Mucosa of rectum (tissue), 2 donors: ENCODE results near the gene MACROD2.

Experiments
- H3K27ac ChIP-seq, 2 donors: one replicate each; pipeline ENCODE4 v1.7.0; 2013; ENCODE audit warnings: inconsistent platforms in 2 of 2, low read depth in 2 of 2, low read length in 2 of 2
- H3K27me3 ChIP-seq, 2 donors: one replicate each; pipeline ENCODE4 v1.7.0; 2013; ENCODE audit warnings: low read length in 2 of 2; ENCODE audit not compliant: control insufficient read depth in 2 of 2, insufficient read depth in 2 of 2
- H3K36me3 ChIP-seq, 2 donors: one replicate each; pipeline ENCODE4 v1.7.0; 2013; ENCODE audit warnings: low read length in 2 of 2; ENCODE audit not compliant: control insufficient read depth in 2 of 2, insufficient read depth in 2 of 2
- H3K4me1 ChIP-seq, 2 donors: one replicate each; pipeline ENCODE4 v1.7.0; 2013; ENCODE audit warnings: low read length in 2 of 2, mild to moderate bottlenecking in 1 of 2; ENCODE audit not compliant: control insufficient read depth in 2 of 2, insufficient read depth in 2 of 2
- H3K4me3 ChIP-seq, 2 donors: one replicate each; pipeline ENCODE4 v1.7.0; 2013; ENCODE audit warnings: low read length in 2 of 2
- H3K9ac ChIP-seq, 2 donors: one replicate each; pipeline ENCODE4 v1.7.0; 2013; ENCODE audit warnings: low read length in 2 of 2, low read depth in 1 of 2, mild to moderate bottlenecking in 1 of 2
- H3K9me3 ChIP-seq, 2 donors: one replicate each; pipeline ENCODE4 v1.7.0; 2013; ENCODE audit warnings: low read length in 2 of 2; ENCODE audit not compliant: control insufficient read depth in 2 of 2
- donor health status: healthy.
- donor health status: Normal muscosa, but diverticular disease.

The MACROD2 gene

DNA sequence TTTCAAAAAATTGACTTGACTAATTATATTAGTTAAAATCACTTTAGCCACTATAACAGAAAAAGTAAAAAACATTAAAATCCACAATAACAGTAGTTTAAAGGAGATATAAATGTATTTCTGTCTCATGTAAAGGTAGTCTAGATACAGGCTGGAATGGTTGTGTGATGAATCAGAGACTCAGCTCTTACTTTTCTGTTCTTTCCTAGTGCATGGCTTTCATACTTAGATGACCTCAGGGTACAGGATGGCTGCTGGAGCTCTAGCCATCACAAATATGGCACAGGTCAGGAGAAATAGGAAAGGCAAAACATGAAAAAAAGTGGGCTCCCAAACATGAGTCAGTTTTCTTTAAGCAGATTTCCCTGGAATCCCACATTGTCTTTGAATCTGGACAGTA lies 499.8 kb downstream of the MACROD2 start:
- H3K9me3 ChIP-seq: no peaks in the 10 kb centered on the region
- no peaks in the 10 kb centered on the region for H3K36me3 ChIP-seq
- H3K27me3 ChIP-seq: no peaks in the 10 kb centered on the region
- no peaks in the 10 kb centered on the region for H3K4me1 ChIP-seq
- no peak overlapping the region for H3K4me3 ChIP-seq
- H3K9ac ChIP-seq: no peak overlapping the region
- H3K27ac ChIP-seq: no peak overlapping the region

DNA sequence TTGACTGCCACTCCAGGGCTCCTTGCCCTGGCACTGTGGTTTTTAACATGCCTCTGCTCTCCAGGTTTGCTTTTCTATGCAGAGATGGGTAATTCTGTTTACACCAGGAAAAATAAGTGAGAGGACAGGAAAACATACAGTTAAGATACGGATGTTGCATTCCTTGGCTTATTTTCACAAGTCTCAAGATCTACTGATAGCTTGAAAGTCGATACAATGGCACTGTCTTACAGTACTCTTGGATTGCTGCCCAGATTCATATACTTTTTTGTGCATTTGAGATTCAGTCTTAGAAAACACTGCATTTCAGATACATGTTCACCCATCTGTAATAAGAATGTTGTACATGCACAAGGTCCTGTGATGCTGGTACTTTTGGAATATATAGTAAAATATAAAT lies 501.7 kb downstream of the MACROD2 start:
- no peaks in the 10 kb centered on the region for H3K9me3 ChIP-seq
- H3K9ac ChIP-seq: no peak overlapping the region
- no peak overlapping the region for H3K4me3 ChIP-seq
- no peaks in the 10 kb centered on the region for H3K27me3 ChIP-seq
- no peaks in the 10 kb centered on the region for H3K36me3 ChIP-seq
- H3K27ac ChIP-seq: no peak overlapping the region
- H3K4me1 ChIP-seq: no peaks in the 10 kb centered on the region

DNA sequence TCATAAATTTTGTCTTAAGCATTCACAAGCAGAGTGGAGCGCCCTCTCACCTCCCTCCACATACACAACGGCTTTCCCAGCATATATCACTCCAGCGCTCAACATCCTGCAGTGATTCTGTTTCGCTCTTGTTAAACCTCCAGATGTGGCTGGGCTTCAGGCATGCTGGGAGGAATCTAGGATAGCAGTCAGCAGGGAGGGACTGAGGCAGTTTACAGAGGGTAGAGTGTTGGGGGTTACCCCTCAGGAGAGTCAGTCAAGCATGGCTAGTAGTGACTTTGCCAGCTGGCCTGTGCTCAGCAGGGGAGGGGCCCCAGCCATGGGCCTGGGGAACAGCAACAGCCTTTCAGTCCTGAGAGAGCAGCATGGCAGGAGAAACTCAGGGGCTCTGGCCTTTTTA lies 503.5 kb downstream of the MACROD2 start:
- no peaks in the 10 kb centered on the region for H3K27me3 ChIP-seq
- no peaks in the 10 kb centered on the region for H3K36me3 ChIP-seq
- no peak overlapping the region for H3K27ac ChIP-seq
- no peaks in the 10 kb centered on the region for H3K4me1 ChIP-seq
- H3K9me3 ChIP-seq: no peaks in the 10 kb centered on the region
- no peak overlapping the region for H3K4me3 ChIP-seq
- no peak overlapping the region for H3K9ac ChIP-seq

DNA sequence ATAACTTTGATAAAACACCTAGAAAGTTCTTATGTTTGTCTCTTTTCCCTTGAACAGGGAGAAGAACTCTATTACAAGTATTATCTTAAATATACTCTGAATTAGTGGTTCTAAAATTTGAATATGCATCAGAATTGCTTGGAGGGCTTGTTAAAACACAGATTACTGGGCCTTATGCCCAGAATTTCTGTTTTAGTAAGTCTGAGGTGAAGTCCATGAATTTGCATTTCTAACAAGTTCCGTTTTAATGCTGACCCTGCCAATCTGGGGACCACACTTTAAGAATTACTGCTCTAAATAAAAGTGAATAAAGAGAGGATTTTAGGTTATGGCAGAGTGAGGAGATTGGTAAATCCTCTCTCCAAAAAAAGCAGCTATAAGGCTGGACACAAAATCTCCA lies 510.2 kb downstream of the MACROD2 start:
- Histone ChIP-seq H3K9me3 (no peaks in the 10 kb centered on the region), H3K27me3 (no peaks in the 10 kb centered on the region), H3K4me3 (no peak overlapping the region), H3K36me3 (no peaks in the 10 kb centered on the region), H3K4me1 (no peaks in the 10 kb centered on the region), H3K27ac (no peak overlapping the region), H3K9ac (no peak overlapping the region)

DNA sequence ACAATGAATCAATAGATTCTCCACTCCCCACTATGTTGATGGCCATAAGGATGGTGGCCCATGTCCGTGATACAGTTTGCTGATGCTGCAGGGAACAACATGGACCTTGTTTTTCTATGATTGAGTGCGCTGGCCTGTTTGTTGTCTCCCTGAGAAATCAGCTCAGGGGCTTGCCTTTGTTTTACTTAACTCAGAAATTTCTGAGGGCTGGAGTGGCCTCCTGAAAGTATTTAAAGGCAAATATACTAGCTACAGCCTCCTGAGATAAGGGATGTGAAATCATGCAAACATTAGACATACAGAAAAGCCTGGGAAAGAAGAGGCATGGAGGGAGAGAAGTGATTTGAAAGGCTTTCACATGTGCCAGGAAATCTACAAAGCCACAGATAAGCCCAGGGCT lies 512.4 kb downstream of the MACROD2 start:
- H3K36me3 ChIP-seq: no peaks in the 10 kb centered on the region
- H3K4me3 ChIP-seq: no peak overlapping the region
- no peak overlapping the region for H3K9ac ChIP-seq
- H3K27ac ChIP-seq: no peak overlapping the region
- no peaks in the 10 kb centered on the region for H3K9me3 ChIP-seq
- H3K4me1 ChIP-seq: no peaks in the 10 kb centered on the region
- H3K27me3 ChIP-seq: no peaks in the 10 kb centered on the region

DNA sequence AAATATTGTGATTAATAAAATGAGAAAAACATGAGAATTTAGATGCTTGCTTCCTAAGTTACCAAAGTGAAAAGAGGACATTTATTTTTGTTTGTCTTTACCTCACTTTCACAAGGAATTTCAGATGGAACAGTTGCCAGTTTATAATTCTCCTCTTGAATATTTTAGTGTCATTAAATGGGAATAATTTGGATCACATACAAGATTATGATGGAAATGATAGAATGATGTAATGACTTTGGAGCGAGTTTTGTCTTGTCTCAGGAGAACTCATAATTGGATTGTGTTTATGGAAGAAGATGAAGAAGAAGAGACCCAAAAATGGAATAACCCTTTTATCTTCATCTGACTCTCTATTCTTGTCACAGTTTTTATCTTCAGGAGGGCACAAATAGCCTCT lies 515.0 kb downstream of the MACROD2 start:
- no peaks in the 10 kb centered on the region for H3K36me3 ChIP-seq

DNA sequence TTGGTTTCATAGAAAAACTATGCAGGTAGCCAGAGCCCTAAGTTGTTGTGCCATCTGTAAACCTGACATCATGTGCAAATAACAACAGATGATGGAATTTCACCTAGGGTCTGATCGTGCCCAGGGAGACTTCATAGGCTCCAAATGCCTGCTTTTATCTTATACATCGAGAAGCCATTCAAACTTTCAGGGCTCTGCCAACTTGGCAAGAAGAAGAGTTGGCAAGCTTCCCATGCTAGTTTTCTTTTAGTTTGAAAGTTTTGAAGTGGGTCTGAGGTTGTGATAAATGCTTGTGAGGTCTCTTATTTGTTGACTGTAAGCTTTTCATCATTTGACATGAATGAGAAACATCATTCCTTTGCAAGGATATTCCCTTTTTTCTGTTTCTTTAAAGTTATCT lies 517.5 kb downstream of the MACROD2 start:
- Histone ChIP-seq H3K27me3 (no peaks in the 10 kb centered on the region), H3K9me3 (no peaks in the 10 kb centered on the region), H3K4me1 (no peaks in the 10 kb centered on the region), H3K36me3 (no peaks in the 10 kb centered on the region), H3K27ac (no peak overlapping the region), H3K4me3 (no peak overlapping the region), H3K9ac (no peak overlapping the region)

More for the DNA sequence above, 515.0 kb downstream of the MACROD2 start:
- Histone ChIP-seq H3K27me3 (no peaks in the 10 kb centered on the region), H3K27ac (no peak overlapping the region), H3K9ac (no peak overlapping the region), H3K4me3 (no peak overlapping the region), H3K9me3 (no peaks in the 10 kb centered on the region), H3K4me1 (no peaks in the 10 kb centered on the region)

DNA sequence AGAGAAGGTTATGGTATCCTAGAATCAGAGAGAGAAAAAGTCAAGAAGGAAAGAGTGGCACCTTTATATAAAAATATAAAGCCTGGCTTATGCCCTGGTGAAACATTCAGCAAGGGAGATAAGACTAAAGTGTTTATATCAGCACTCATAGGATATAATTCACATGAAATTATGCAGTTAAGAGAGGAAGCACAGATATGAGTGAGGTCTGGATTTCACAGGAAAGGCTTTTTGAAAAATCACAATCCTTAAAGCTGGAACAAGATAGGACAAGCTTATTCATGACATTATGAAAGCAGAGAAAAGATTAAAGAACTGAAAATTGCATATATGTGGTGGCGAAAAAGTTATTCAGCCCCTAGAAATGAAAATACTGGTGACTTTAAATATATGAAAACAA lies 523.3 kb downstream of the MACROD2 start:
- H3K27me3 ChIP-seq: no peaks in the 10 kb centered on the region
- H3K4me1 ChIP-seq: no peaks in the 10 kb centered on the region
- no peak overlapping the region for H3K27ac ChIP-seq

DNA sequence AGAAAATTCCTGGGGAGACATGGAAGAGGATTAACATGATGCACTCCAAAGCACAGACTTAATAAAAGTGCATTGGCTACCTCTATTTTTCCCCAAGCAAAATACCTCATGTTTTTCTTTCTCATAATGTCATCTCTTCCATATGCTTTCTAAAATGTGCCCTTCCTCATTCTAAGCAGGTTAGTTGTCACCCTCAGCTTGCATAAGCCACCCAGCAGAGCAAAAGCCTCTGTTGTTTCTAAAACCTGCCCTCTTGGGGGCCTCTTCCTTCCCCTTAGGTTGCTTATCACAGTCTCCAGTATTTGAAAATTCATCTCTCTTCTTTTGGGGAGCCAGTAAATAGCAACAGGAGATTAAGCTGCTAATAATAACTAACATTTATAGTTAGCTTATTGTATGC lies 525.7 kb downstream of the MACROD2 start:
- no peaks in the 10 kb centered on the region for H3K4me1 ChIP-seq
- H3K4me3 ChIP-seq: no peak overlapping the region
- no peaks in the 10 kb centered on the region for H3K27me3 ChIP-seq
- no peaks in the 10 kb centered on the region for H3K9me3 ChIP-seq
- no peak overlapping the region for H3K27ac ChIP-seq
- H3K36me3 ChIP-seq: no peaks in the 10 kb centered on the region
- H3K9ac ChIP-seq: no peak overlapping the region

More for the DNA sequence above, 523.3 kb downstream of the MACROD2 start:
- Histone ChIP-seq H3K36me3 (no peaks in the 10 kb centered on the region), H3K9ac (no peak overlapping the region), H3K4me3 (no peak overlapping the region), H3K9me3 (no peaks in the 10 kb centered on the region)

DNA sequence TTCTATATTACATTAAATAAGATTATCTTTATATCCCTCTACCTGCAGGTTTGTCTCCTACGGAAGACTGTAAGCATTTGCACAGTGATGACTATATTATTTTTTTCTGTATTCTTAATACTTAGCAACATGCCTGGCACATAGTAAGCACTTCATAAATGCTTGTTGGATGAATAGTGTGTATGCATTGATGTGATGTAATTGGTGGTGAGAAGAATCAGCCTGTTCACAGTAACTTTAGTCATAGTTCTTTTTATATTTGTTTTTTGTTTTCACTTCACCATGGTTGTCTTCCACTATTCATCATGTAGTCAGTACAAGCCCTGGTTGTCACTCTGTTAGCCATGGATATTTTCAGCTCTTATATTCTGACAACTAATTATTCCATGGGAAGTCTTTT lies 526.1 kb downstream of the MACROD2 start:
- Histone ChIP-seq H3K4me3 (no peak overlapping the region), H3K9ac (no peak overlapping the region), H3K27me3 (no peaks in the 10 kb centered on the region), H3K36me3 (no peaks in the 10 kb centered on the region), H3K9me3 (no peaks in the 10 kb centered on the region), H3K4me1 (no peaks in the 10 kb centered on the region), H3K27ac (no peak overlapping the region)

DNA sequence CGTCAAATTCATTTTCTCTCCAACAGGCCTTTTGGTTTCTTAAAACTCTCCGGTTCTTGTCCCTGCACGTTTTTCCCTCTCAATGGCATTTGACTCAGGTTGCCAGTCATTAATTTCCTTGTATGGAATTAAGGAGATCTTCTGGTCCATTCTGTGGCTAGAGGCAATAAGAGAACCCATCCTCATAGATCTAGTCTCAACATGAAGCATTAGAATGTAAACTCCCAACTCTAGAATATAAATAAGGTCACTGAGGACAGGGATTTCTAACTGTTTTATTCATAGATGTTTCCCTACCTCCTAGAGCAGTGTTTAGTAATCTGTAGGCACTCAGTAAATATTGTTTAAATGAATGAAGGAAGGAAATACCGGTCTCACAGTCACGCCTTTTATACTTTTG lies 527.3 kb downstream of the MACROD2 start:
- no peak overlapping the region for H3K9ac ChIP-seq
- H3K36me3 ChIP-seq: no peaks in the 10 kb centered on the region
- H3K4me1 ChIP-seq: no peaks in the 10 kb centered on the region
- no peak overlapping the region for H3K4me3 ChIP-seq
- H3K9me3 ChIP-seq: no peaks in the 10 kb centered on the region
- no peak overlapping the region for H3K27ac ChIP-seq
- H3K27me3 ChIP-seq: no peaks in the 10 kb centered on the region
